Measurements from ENCODE around the gene GM2A. TPM values are rescaled to one million over a fixed set of nuclear protein-coding genes. Genes with fewer than 3 reads are reported as not detected.
"Not testable (repeated sequence)": the region's sequence is repeated elsewhere in the genome, so short reads cannot be mapped to it uniquely, and the experiment has no call there.

GM2A gene
- total and polyA plus RNA-seq, 4 donors: 39.7 to 59.2 (median 48.1) TPM

DNA sequence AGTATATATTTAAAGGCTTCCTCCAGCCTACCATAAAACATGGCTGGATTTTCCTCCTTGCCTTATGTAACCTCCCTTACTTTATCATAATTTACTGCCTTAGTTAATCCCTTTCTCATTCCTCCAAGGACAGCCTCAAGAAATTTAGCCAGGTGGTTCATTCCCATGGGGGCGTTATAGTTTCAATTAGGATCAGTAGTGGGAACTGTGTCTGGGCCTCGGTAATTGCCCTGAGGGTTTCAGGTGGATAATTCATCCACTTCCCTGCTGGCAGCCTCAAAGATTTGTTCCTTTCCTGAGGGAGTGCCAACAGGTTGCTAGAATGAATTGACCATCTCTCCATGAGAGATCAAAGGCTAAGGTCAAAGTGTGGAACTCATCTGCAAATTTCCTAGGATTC lies 4.3 kb upstream of the GM2A start:
- no peak overlapping the region for H3K27ac ChIP-seq (ENCODE audit: low read depth, low read length)
- H3K4me1 ChIP-seq (ENCODE audit: control insufficient read depth, insufficient read depth, low read length): peaks cover 6% of the 10 kb centered on the region
- DNase-seq (ENCODE audit: low read depth in 4 of 6, low spot score in 6 of 6): peak in 1 of 6 donors; percentile 43
- H3K27me3 ChIP-seq (ENCODE audit: control insufficient read depth, insufficient read depth, low read length): no peaks in the 10 kb centered on the region
- no peak overlapping the region for H3K4me3 ChIP-seq (ENCODE audit: low read depth, low read length)
- WGBS (ENCODE audit: insufficient coverage): no CpG with 5 or more reads among the region's 2 CpGs
- no peaks in the 10 kb centered on the region for H3K36me3 ChIP-seq (ENCODE audit: control insufficient read depth, insufficient read depth, low read length)
- no peaks in the 10 kb centered on the region for H3K9me3 ChIP-seq (ENCODE audit: control insufficient read depth, insufficient read depth, low read length)

DNA sequence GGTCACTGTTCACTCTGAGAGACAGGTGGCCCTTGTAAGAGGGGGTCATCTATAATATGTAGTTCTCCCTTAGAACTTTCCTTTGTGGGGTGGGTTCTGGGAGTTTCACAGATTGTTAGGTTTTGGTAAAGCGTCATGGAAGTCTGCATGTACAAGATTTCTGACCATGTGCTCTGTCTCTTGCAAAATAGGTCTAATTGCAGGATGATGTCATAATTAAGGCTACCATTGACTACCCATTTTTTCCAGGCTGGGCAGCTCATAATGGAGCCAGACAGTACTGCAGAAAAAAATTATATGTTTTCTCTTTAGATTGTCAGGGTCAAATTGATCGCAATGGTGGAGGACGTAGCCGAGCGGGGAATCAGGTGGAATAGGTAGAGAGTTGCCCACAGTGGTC lies 3.7 kb upstream of the GM2A start:
- no peak for DNase-seq (ENCODE audit: low read depth in 4 of 6, low spot score in 6 of 6)
- H3K9me3 ChIP-seq (ENCODE audit: control insufficient read depth, insufficient read depth, low read length): no peaks in the 10 kb centered on the region
- H3K27ac ChIP-seq (ENCODE audit: low read depth, low read length): no peak overlapping the region
- no peaks in the 10 kb centered on the region for H3K36me3 ChIP-seq (ENCODE audit: control insufficient read depth, insufficient read depth, low read length)
- WGBS (ENCODE audit: insufficient coverage): 90% methylated on average over 5 of the region's 5 CpGs
- no peaks in the 10 kb centered on the region for H3K27me3 ChIP-seq (ENCODE audit: control insufficient read depth, insufficient read depth, low read length)
- peaks cover 7% of the 10 kb centered on the region for H3K4me1 ChIP-seq (ENCODE audit: control insufficient read depth, insufficient read depth, low read length)
- H3K4me3 ChIP-seq (ENCODE audit: low read depth, low read length): no peak overlapping the region

DNA sequence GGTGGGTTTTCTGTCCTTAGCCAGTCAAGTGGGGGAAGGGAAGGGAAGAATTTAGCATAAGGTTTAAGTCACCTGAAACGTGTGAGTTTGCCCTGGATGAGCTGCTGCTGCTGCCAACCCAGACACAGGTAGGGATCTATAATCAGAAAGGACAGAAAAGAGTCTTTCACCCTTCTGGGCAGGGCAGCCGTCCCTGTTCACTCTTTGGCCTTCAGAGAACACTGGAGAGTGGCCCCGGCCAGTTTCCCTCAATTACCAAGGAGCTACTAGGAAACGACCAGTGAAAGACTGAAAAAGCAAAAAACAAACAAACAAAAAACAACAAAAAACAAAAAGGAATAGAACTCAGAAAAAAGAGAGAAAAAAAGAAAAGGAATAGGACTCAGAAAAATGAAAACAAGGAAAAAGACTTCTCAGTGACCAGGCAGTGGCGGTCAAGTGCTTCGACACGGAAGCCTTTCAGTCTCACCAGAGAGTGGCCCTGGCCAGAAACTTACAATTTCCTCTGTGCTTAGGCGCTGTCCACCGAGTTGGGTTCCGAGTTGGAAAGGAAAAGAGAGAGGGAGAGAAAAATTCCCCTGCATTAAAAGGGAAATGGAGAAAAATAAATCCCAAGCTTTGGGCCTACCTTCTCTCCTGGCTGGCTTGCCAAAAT lies 2.5 kb upstream of the GM2A start:
- H3K27me3 ChIP-seq (ENCODE audit: control insufficient read depth, insufficient read depth, low read length): no peaks in the 10 kb centered on the region
- H3K27ac ChIP-seq (ENCODE audit: low read depth, low read length): no peak overlapping the region
- no peak overlapping the region for H3K4me3 ChIP-seq (ENCODE audit: low read depth, low read length)
- 88% methylated on average over 6 of the region's 10 CpGs for WGBS (ENCODE audit: insufficient coverage)
- no peak for DNase-seq (ENCODE audit: low read depth in 4 of 6, low spot score in 6 of 6)
- H3K9me3 ChIP-seq (ENCODE audit: control insufficient read depth, insufficient read depth, low read length): no peaks in the 10 kb centered on the region
- H3K36me3 ChIP-seq (ENCODE audit: control insufficient read depth, insufficient read depth, low read length): no peaks in the 10 kb centered on the region
- peaks cover 7% of the 10 kb centered on the region for H3K4me1 ChIP-seq (ENCODE audit: control insufficient read depth, insufficient read depth, low read length)

DNA sequence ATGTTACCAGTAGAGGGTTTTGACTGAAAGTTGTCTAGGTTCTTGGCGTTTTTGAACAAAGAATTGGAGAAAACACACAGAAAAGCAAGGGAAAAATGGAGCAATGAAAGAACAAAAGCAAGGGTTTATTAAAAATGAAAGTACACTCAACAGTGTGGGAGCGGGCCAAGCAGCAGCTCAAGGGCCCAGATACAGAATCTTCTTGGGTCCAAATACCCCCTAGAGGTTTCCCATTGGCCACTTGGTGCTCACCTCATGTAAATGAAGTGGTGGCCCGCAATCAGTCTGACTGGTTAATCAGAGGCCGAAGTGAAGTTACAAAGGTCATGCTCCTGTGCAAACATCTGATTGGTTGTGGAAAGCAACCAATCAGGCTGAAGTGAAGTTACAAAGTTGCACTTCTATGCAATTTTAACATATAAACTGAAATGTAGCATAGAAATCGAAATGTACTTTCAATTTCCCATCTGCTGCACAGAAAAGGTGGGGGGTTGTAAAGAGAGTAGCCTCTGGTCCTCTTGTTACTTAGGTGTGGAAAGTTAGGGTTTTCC lies 1.9 kb upstream of the GM2A start:
- Histone ChIP-seq H3K27me3 (ENCODE audit: control insufficient read depth, insufficient read depth, low read length) (no peaks in the 10 kb centered on the region), H3K27ac (ENCODE audit: low read depth, low read length) (no peak overlapping the region), H3K4me1 (ENCODE audit: control insufficient read depth, insufficient read depth, low read length) (peaks cover 7% of the 10 kb centered on the region), H3K9me3 (ENCODE audit: control insufficient read depth, insufficient read depth, low read length) (no peaks in the 10 kb centered on the region), H3K4me3 (ENCODE audit: low read depth, low read length) (no peak overlapping the region), H3K36me3 (ENCODE audit: control insufficient read depth, insufficient read depth, low read length) (no peaks in the 10 kb centered on the region)
- DNase-seq (ENCODE audit: low read depth in 4 of 6, low spot score in 6 of 6): no peak
- 75% methylated on average over 1 of the region's 5 CpGs for WGBS (ENCODE audit: insufficient coverage)

DNA sequence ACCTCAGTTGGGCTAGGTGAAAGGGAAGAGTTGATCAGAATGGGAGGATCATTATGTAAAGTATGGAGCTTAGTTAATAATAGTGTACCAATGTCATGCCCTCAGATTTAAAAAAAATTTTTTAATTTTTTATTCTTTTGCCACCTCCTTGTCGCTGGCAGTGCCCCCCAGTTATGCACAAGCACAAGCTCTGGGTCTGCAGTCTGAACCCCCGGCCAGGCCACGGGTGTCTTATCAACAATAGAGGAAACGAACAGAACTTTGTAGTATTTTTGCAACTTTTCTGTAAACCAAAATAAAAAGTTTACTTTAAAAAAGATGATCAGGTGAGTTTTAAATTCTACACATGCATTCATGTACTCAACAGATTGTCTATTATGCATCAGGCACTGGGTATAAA lies 1.4 kb upstream of the GM2A start:
- WGBS (ENCODE audit: insufficient coverage): 86% methylated on average over 1 of the region's 4 CpGs
- H3K4me1 ChIP-seq (ENCODE audit: control insufficient read depth, insufficient read depth, low read length): peaks cover 7% of the 10 kb centered on the region
- H3K36me3 ChIP-seq (ENCODE audit: control insufficient read depth, insufficient read depth, low read length): no peaks in the 10 kb centered on the region
- no peak overlapping the region for H3K4me3 ChIP-seq (ENCODE audit: low read depth, low read length)
- DNase-seq (ENCODE audit: low read depth in 4 of 6, low spot score in 6 of 6): no peak
- no peaks in the 10 kb centered on the region for H3K27me3 ChIP-seq (ENCODE audit: control insufficient read depth, insufficient read depth, low read length)
- no peaks in the 10 kb centered on the region for H3K9me3 ChIP-seq (ENCODE audit: control insufficient read depth, insufficient read depth, low read length)
- H3K27ac ChIP-seq (ENCODE audit: low read depth, low read length): no peak overlapping the region

DNA sequence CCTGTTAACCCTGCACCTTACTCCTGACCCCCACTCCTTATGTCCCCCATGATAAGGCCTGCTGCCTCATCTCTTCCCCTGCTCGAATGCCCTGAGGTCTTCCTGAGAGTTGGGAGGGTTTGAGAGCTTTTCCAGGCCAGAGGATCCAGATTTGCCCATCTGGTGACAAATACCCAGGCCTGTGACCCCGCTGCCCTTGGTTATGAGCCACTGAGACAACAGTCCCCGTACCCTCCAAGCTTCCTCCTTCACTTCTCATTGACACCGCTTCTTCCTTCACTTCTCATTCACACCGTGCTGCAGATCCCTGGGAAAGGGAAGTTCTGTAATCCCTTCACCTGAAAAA lies 593 bp downstream of the GM2A start:
- 57% methylated on average over 4 of the region's 5 CpGs for WGBS (ENCODE audit: insufficient coverage)
- Histone ChIP-seq H3K36me3 (ENCODE audit: control insufficient read depth, insufficient read depth, low read length) (no peaks in the 10 kb centered on the region), H3K27me3 (ENCODE audit: control insufficient read depth, insufficient read depth, low read length) (no peaks in the 10 kb centered on the region), H3K27ac (ENCODE audit: low read depth, low read length) (peak overlapping the region; percentile 79), H3K4me3 (ENCODE audit: low read depth, low read length) (peak overlapping the region; percentile 84), H3K4me1 (ENCODE audit: control insufficient read depth, insufficient read depth, low read length) (peaks cover 7% of the 10 kb centered on the region), H3K9me3 (ENCODE audit: control insufficient read depth, insufficient read depth, low read length) (no peaks in the 10 kb centered on the region)
- peak in 1 of 6 donors; percentile 14 for DNase-seq (ENCODE audit: low read depth in 4 of 6, low spot score in 6 of 6)

DNA sequence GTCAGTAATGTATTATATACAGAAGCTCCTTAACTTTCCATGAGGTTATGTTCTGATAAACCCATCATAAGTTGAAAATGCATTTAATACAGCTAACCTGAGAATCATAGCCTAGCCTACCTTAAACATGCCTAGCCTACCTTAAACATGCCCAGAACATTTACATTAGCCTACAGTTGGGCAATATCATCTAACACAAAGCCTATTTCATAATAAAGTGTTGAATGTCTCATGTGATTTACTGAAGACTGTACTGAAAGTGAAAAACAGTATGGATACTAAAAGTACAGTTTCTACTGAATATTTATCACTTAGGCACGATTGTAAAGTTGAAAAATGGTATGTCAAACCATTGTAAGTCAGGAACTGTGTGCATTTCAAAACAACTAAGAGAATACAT lies 1.6 kb downstream of the GM2A start:
- Histone ChIP-seq H3K4me3 (ENCODE audit: low read depth, low read length) (no peak overlapping the region), H3K36me3 (ENCODE audit: control insufficient read depth, insufficient read depth, low read length) (no peaks in the 10 kb centered on the region), H3K27ac (ENCODE audit: low read depth, low read length) (no peak overlapping the region), H3K27me3 (ENCODE audit: control insufficient read depth, insufficient read depth, low read length) (no peaks in the 10 kb centered on the region), H3K4me1 (ENCODE audit: control insufficient read depth, insufficient read depth, low read length) (peaks cover 7% of the 10 kb centered on the region), H3K9me3 (ENCODE audit: control insufficient read depth, insufficient read depth, low read length) (no peaks in the 10 kb centered on the region)
- WGBS (ENCODE audit: insufficient coverage): no CpG with 5 or more reads among the region's 1 CpG
- no peak for DNase-seq (ENCODE audit: low read depth in 4 of 6, low spot score in 6 of 6)

DNA sequence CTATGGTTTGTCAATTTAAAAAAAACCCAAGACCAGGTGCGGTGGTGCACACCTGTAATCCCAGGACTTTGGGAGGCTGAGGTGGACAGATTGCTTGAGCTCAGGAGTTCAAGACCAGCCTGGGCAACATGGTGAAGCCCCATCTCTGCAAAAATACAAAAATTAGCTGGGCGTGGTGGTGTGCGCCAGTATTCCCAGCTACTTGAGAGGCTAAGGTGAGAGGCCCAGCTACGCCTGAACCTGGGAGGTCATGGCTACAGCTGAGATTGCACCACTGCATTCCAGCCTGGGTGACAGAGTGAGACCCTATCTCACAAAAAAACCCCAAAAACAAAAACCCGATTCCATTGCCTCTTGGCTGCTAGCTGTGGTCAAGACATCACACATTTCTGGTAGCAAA lies 2.0 kb downstream of the GM2A start:
- not testable (repeated sequence) for H3K27ac ChIP-seq (ENCODE audit: low read depth, low read length); H3K4me1 ChIP-seq (ENCODE audit: control insufficient read depth, insufficient read depth, low read length); DNase-seq (ENCODE audit: low read depth in 4 of 6, low spot score in 6 of 6); H3K9me3 ChIP-seq (ENCODE audit: control insufficient read depth, insufficient read depth, low read length); H3K27me3 ChIP-seq (ENCODE audit: control insufficient read depth, insufficient read depth, low read length); H3K36me3 ChIP-seq (ENCODE audit: control insufficient read depth, insufficient read depth, low read length); H3K4me3 ChIP-seq (ENCODE audit: low read depth, low read length)
- 95% methylated on average over 4 of the region's 5 CpGs for WGBS (ENCODE audit: insufficient coverage)

DNA sequence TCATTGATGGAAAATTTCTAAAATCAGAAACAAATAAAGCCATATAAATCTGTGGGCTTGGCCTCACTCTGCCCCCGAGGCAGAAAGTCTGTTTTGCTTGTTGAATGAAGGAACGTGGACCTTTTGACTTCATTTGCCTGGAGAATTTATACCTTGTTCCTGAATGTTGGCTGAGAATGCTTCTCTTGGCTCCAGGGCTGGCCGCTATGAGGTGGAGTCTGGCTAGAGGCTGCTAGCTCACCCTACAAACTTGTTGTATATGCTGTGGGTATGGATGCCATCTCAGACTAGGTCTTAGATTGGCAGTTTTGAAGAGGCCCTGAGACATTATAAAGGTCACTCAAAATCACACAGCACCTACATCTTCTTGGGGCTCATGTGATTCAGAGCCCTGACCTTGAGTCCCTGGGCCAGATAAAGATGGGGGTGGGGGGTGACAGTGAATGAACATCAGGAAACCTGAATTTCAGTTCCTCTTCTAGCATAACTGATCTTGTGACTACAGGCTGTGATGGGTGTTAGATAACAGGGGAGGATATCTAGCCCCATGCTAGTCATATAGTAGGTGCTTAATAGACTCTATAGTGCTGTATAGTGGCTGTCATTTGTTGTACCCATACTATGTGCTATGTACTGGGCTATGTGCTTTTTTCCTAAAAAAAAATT lies 2.8 kb downstream of the GM2A start:
- no peaks in the 10 kb centered on the region for H3K9me3 ChIP-seq (ENCODE audit: control insufficient read depth, insufficient read depth, low read length)
- H3K4me3 ChIP-seq (ENCODE audit: low read depth, low read length): no peak overlapping the region
- no peak overlapping the region for H3K27ac ChIP-seq (ENCODE audit: low read depth, low read length)
- H3K36me3 ChIP-seq (ENCODE audit: control insufficient read depth, insufficient read depth, low read length): no peaks in the 10 kb centered on the region
- peaks cover 7% of the 10 kb centered on the region for H3K4me1 ChIP-seq (ENCODE audit: control insufficient read depth, insufficient read depth, low read length)
- WGBS (ENCODE audit: insufficient coverage): no CpG with 5 or more reads among the region's 3 CpGs
- DNase-seq (ENCODE audit: low read depth in 4 of 6, low spot score in 6 of 6): no peak
- no peaks in the 10 kb centered on the region for H3K27me3 ChIP-seq (ENCODE audit: control insufficient read depth, insufficient read depth, low read length)

DNA sequence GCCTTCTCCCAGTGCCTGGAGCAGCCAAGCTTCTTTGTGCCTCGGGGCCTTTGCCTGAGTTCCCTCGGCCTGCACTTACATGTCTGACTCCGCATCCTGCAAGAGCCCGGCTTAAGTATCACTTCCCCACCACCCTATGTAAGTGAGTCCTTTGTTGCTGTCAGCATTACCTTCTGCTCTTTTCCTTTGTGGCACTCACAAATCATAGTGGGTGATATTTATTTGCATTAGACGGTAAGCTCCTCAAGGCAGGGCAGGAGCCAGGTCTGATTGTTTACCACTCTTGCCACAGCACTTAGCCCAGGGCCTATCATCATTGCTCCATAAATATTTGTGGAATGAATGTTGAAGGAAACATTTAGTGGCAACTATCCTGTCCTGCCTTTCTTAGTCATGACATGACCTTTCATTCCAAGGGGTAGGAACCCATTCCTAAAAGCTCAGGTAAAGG lies 4.8 kb downstream of the GM2A start:
- no peak for DNase-seq (ENCODE audit: low read depth in 4 of 6, low spot score in 6 of 6)
- Histone ChIP-seq H3K27me3 (ENCODE audit: control insufficient read depth, insufficient read depth, low read length) (no peaks in the 10 kb centered on the region), H3K4me3 (ENCODE audit: low read depth, low read length) (no peak overlapping the region), H3K9me3 (ENCODE audit: control insufficient read depth, insufficient read depth, low read length) (no peaks in the 10 kb centered on the region), H3K27ac (ENCODE audit: low read depth, low read length) (no peak overlapping the region), H3K36me3 (ENCODE audit: control insufficient read depth, insufficient read depth, low read length) (no peaks in the 10 kb centered on the region), H3K4me1 (ENCODE audit: control insufficient read depth, insufficient read depth, low read length) (peaks cover 7% of the 10 kb centered on the region)
- WGBS (ENCODE audit: insufficient coverage): 100% methylated on average over 1 of the region's 5 CpGs
